NB4 (cell line): ENCODE data around the gene SIGLEC1.

Source experiments
- CTCF ChIP-seq: IDR thresholded peaks from one replicate; pipeline ENCODE4 v1.5.1; 2012; ENCODE audit warnings: low read depth, low read length
- MAX ChIP-seq: IDR thresholded peaks from 2 replicates; pipeline ENCODE4 v1.6.1; 2011; ENCODE audit warnings: low read depth, low read length
- POLR2A ChIP-seq: IDR thresholded peaks from 2 replicates; pipeline ENCODE4 v1.6.1; 2011; ENCODE audit warnings: mild to moderate bottlenecking; ENCODE audit not compliant: insufficient read length; ENCODE audit errors: extremely low read depth

GRCh38 chr20:3743251-3743650, 30.9 kb upstream of the SIGLEC1 start:
- TF ChIP-seq POLR2A (no peak), CTCF (no peak), MAX (no peak)
